Smooth muscle cell of the brain vasculature (primary cell): Measurements from ENCODE around the gene MAP1S.

Source experiments
- DNase-seq: peaks from one replicate; pipeline ENCODE4 v3.0.0-alpha.2; 2012; ENCODE audit warnings: low read depth, low spot score

The MAP1S gene, protein sequence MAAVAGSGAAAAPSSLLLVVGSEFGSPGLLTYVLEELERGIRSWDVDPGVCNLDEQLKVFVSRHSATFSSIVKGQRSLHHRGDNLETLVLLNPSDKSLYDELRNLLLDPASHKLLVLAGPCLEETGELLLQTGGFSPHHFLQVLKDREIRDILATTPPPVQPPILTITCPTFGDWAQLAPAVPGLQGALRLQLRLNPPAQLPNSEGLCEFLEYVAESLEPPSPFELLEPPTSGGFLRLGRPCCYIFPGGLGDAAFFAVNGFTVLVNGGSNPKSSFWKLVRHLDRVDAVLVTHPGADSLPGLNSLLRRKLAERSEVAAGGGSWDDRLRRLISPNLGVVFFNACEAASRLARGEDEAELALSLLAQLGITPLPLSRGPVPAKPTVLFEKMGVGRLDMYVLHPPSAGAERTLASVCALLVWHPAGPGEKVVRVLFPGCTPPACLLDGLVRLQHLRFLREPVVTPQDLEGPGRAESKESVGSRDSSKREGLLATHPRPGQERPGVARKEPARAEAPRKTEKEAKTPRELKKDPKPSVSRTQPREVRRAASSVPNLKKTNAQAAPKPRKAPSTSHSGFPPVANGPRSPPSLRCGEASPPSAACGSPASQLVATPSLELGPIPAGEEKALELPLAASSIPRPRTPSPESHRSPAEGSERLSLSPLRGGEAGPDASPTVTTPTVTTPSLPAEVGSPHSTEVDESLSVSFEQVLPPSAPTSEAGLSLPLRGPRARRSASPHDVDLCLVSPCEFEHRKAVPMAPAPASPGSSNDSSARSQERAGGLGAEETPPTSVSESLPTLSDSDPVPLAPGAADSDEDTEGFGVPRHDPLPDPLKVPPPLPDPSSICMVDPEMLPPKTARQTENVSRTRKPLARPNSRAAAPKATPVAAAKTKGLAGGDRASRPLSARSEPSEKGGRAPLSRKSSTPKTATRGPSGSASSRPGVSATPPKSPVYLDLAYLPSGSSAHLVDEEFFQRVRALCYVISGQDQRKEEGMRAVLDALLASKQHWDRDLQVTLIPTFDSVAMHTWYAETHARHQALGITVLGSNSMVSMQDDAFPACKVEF

DNA sequence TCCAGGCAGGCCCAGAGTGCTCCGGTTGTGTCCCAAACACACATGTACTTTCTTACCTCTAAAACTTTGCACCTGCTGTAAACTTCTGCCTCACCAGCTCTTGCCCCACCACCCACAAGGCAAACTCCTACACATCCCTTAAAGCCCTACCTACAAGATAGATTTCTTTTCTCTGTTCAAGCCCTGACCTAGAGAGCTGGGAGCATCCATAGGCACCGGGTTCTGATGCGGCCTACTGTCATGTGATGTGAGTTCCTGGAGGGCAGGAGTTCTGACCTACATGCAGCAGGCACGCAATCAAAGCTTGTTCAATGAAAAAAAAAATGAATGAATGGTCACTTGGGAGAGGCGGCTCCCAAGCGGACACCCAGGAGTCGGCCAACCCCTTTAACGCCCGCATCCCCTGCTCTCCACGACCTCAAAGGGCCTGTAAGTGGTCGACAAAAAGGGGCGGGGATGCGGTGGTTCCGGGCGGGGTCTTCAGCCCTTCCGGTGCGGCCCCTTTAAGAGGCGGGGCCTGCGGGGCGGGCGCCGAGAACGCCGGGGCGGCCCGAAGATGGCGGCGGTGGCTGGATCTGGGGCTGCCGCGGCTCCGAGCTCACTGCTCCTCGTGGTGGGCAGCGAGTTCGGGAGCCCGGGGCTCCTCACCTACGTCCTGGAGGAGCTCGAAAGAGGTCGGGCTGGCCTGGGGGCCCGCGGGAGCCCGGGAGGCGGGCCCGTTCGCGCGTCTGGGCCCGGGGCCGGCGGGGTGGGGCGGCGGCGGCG lies at the start of gene MAP1S:
TSS of gene MAP1S (plus strand) at position 534 of the 765 bp plus-strand sequence. CDS start at position 557, 23 bp downstream.
- DNase-seq = no peak

DNA sequence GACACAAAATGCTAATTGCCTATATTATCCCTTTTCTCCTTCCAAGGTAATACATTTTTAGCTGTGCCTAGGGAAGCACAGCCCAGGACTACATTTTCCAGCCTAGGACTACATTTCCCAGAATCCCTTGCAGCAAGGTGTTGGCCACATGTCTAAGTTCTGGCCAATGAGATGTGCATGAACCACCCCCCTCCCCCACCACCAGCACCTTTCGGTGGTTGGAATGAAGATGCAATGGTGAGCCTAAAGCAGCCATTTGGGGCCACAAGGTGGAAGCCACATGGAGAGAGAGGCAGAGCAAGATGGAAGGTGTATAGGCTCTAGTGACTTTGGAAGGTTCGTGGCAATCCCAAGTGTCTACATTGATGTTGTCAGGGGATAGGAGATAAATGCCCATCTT lies 47.4 kb upstream of the MAP1S start:
- no peak for DNase-seq

DNA sequence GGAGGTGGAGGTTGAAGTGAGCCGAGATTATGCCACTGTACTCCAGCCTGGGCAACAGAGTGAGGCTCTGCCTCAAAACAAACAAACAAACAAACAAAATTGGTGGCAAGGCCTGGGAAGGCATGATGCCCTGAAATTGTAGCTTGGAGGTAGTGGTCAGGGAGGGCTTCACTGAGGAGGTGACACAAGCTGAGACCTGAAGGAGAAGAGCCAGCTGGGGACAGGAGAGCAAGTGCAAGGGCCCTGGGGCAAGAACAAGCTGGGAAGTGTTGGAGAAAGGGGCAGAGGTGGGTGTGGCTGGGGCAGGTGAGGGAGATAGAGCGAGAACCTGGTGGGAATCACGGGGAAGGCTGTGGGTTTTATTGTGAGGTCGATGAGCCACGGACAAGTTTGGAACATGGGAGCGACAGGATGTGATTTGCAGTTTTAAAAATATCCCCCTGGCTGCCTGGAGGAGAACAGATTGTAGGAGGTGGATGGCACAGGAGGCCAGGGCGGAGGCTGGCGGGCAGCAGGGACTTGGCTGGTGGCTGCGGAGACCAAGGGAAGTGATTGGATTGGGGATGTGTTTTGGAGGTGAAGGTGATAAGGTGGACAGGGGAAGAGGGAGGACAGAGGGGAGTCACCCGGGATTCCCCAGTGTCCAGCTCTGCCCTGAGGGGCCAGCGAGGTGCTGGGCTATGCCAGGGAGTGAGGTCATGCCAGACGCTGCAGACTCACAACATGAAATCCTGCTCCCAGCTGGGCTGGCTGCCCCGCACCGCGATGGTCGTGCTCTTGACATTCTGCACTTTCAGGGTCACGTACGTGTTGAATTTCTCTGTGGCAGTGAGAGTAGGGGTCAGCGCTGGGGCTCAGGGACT lies 45.1 kb upstream of the MAP1S start:
- DNase-seq = no peak

DNA sequence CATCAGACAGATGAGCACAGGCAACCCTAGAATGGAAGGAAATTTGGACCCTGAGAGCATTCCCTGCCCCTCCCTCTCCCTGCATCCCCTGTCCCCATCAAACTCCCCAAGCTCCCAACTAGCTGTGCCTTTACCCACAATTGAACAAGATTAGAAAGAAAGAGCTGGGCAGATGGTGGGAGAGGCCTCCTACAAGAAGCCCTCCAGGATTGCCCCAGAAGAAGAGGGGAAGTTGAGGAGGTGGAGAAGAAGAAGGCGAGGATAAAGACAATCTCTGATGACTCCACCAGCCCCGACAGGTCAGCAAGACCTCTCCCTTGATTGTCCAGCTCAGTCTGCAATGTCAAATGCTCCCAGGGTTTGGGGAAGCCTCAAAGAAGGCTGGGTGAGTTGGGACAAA lies 43.0 kb upstream of the MAP1S start:
- DNase-seq = no peak

DNA sequence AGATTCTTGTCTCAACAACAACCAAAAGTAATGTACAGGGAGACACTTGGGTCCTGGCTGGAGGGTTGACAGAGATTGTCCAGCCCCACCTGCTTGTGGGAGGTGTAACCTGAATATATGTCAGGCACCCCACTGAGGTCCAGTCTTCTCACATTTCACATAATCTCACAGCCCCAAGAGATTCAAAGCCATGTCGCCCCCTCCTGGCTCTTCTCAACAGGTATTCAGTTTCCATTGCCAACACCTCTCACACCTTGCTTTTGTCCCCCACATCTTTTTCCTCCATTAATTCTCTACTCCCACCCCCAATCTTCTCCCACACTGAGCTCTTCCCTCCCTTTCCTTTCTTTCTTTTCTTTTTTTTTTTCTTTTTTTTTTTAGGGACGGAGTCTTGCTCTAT lies 42.3 kb upstream of the MAP1S start:
- DNase-seq = no peak

DNA sequence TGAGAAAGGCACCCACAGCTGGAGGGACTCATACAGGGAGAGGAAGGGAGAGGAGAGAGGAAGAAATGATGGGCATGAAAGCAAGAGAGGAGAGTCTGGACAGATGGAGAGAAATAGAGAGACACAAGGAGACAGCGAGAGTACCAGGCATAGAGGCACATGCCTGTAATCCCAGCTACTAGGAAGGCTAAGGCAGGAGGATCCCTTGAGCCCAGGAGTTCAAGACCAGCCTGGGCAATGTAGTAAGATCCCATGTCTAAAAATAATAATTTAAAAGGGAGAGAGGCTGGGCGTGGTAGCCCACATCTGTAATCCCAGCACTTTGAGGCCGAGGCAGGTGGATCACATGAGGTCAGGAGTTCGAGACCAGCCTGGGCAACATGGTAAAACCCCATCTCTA lies 40.4 kb upstream of the MAP1S start:
- DNase-seq = no peak

DNA sequence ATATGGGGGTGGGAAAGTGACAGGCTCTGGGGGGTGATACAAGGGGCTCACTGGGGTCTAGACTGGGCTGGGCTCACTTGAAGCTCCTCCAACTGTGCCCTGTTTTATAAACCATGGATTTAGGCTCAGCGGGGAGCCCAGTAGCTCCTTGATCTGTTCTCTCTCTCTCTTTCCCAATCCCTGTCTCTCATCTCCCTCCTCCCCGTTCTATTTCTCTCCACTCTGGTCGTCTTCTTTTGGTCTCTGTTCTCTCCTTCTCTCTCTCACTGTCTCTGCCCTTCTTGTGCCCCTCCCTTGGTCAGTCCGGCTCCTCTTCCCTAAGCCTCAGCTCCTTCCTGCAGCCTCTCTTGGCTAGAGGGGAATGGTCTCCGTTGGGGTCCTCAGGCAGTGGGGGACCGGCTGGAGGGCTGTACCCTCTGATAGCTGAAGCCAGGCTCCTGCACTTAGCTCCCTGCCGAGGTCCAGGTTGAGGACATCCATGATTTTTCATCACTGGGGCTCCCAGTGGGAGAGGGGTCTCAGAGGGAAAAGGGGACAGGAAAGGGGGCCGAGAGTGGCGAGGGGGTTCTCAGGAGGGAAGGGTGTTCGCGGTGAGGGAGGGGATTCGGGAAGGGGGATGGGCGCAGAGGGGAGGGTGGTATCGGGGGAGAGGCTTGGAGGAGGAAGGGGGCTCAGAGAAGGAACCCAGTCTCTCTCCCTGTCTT lies 39.6 kb upstream of the MAP1S start:
- no peak for DNase-seq

DNA sequence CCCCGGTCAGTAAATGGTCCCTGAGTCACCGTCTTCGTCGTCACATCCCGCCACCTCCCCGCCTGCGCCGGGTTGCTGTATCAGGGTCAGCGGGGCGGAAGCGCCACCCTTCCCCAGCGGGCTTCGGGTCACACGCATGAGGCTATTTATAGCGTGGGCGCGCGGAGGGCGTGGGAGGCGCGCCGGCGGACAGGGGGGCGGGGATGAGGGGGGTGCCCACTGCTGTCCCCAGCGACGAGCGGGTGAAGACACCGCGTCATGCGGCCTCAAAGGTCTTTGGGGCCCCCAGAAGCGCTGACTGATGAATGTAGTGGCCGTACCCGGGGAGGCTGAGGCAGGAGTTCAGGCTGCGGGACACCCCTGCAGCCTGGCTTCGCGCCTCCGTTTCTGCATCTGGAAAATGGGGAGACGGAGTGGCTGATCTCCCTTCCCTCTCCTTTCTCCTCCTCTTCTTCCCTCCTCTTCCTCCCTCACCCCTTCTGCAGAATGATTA lies 39.0 kb upstream of the MAP1S start:
- no peak for DNase-seq

DNA sequence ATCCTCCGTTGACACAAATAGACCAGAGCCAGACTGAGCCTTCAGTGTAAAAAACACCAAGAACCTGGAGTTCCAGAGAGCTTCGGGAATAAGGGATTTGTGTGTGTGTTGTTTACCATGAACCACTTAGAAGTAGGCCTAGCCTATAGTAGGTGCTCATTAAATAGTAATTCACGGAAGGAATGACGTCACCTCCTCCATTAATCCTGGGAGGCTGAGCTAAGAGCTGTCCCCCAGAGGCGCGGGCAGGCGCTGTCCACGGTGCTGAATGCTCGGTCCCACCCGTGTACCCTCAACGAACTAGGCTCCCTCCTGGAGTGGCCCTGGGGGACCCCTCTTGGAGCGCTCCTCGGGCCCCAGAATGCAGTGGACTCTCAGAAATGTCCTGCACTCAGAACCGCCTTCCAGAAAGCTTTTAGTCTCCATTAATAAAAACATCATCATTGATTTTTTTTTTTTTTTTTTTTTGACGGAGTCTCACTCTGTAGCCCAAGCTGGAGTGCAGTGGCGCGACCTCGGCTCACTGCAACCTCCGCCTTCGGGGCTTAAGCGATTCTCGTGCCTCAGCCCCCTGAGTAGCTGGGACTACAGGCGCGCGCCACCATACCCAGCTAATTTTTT lies 37.7 kb upstream of the MAP1S start:
- no peak for DNase-seq

DNA sequence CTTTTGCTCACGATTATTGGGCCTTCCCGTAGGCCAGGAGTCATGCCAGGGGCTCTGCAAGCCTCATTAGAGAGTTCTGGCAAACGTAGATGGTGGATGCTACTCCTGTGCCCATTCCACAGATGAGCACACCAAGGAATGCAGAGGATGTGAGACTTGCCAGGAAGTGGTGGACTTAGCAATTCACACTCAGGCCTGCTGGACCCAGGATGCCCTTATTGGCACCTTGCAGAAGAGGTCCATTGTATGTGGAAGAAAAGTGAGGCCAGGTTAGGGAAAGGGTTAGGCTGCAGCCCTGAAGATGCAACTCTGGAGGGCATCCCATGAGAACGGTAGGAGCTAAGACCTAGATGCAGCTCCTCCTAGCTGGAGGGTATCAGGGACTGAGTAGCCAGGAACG lies 37.0 kb upstream of the MAP1S start:
- DNase-seq = no peak

DNA sequence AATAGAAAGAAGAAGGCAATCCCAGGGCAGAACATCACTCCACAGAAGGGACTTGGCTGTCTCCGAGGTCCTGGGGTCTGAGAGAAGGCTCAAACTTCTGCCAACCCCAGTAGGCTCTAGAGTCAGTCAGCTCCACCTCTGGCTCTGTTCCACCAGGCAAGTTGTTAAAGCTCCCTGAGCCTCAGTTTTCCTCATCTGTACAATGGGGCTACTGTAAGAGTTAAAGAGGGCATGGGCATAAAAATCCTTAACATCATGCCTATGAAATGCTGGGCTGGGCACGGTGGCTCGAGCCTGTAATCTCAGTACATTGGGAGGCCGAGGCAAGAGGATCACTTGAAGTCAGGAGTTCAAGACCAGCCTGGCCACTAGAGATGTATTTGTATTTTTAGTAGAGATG lies 36.2 kb upstream of the MAP1S start:
- DNase-seq = no peak

DNA sequence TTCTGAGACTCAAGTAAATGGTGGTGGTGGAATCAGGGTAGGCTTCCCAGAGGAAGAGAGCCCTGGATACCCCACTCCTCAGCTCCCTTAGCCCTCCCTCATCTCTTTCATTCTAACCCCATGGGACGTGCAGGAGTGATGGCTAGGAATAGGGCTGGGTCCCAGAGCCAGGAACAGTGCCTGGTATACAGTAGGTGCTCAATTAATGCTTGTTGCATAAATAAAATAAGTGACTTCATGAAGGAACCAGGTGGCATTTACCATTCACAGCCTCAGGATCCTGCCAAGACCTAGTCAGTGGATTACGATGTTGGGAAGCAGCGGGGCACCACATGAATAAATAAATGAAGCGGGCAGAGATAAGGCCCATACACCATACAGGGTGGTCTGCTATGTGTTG lies 35.0 kb upstream of the MAP1S start:
- no peak for DNase-seq

DNA sequence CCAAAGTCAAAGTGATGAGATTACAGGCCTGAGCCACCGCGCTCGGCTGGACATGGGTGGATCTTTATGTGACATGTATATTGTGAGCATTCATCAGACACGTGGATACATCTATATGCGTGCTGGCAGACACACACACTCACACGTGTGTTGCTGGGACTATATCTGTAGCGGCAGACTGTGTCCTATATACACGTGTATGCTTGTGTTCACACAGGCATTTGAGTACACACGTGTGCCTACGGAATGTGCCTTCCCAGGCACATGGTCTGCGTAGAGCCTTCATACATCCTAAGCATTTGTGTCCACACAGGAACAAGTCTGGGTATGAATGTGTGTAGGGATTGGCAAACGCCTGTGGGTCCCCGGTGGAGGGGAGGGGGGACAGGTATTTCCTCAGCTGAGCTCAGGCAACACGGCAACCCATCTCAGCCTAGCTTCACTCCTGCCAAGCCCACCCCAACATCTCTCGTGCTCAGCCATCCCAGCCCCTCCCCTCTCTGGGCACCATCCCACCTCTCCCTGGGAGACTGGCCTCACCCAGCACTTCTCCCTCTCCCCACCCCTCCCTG lies 33.7 kb upstream of the MAP1S start:
- no peak for DNase-seq

DNA sequence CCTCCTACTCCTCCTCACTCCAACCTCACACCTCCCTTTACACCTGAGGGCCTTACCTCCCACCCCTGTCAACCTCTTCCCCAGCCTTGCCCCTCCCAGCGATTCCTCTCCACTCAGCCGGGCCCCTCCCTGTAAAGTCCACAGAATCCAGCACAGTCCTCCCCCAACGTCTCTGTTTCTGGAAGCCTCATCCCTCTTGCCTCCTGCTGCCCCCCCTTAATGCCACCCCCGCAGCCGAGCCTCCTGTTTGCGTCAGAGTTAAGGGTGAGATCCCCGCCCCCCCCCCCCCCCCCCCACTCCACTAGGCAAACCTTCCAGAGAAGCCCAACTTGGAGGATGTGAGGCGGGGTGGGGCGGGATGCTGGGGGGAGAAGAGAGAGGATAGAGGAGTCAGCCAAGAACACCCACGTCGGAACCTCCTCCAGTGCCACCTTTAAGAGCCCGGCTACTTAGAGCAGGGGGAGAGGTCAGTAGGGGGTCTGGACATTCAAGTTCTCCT lies 33.2 kb upstream of the MAP1S start:
- no peak for DNase-seq

DNA sequence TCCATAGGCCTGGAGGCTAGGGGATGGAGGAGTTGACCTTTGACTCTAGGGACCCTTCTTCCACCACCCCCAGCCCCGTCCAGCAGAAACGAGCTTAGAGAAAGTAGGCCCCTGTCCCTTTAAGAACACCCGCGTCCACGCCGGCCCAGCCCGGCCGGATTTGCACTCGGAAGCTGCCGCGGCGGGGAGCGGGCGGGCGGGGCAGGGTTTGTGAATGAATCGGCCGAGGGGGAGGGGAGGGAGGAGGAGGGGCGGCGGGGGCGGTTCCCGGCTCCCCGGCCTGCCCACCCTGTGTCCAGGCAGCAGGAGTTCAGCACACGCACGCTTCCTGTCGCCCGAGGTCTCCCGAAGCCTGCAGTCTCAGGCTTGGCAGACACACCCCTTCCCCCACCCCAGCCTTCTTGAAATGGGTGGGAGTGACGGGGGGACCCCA lies 32.7 kb upstream of the MAP1S start:
- no peak for DNase-seq

DNA sequence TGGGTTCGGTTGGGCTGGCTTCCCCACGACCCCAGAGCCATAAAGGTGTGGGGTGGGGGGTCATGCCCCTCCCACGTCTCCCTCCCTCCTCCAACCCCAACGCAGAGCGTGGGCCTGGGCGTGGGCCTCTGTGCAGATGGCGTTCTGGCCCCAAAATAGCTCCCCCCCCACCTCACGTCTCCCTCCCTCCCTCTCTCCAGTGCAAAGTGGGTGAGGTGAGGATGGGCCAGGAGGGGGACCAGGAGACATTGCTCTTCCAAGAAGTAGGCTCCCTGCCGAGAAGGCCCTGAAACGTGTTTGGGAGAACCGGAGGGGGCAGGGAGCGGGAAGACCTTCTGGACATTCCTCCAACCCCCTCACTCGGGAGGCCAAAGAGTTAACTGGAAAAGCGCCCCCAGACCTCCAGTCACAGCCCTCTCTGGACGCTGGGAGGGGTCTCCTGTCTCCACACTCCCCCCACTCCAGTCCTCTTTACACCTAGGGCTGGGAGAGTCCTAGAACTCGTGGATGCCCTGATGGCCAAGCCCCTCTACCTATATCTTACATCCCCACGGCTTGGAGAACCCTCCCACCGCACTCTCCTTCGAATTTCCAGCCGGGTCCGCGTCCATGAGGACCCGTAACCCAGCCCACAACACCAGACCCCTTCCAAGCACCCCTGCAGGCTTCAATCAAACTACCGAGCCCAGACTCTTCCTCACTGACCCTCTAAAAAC lies 32.0 kb upstream of the MAP1S start:
- DNase-seq = no peak

DNA sequence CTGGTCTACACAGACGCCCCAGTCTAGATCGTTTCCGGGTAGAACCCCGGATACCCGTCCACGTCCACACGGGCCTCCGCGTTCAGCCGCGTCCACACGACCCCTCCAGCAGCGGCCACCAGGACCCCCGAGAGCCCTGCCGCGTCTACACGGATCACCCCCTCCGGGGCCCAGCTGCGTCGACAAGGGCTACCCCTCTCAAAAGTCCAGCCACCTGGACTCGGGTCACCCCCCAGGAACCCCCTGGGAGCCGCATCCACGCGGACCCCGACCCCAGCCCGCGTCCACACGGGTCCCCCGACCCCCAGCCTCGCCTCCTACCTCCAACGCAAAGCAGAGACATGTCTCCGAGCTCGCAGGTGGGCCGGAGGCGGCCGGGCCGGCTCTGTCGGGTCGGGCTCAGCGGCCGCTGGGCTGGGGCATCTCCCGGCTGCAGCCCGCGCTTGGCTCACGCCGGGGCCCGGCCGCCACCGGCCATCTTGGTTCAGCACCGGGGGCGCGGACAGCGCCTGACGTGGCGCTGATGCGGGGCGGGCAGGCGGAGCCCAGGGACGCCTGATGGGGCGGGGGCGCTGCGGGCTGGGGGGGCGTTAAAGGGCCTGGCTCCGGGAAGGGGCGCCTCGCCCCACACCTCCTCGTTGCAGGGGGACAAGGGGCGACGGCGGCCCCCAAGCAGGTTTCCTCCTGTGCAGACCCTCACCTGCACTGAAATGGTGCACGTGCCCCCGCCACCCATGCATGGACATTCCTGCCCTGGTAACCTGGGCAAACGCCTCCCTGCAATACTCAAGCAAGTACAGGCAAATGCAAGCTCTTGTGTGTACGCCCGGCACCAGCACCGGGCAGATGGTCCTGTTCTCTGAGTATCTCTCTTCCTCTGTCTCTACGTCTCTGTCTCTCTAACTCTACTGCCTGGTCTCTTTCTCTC lies 31.2 kb upstream of the MAP1S start, which contains the start of gene UNC13A:
TSS of gene UNC13A (minus strand) at position 498 of the 928 bp plus-strand sequence. CDS start at position 343, 155 bp downstream.
- DNase-seq = no peak
